Brain microvascular endothelial cell (primary cell): ENCODE results near the gene PLAGL1.

Source experiments
- DNase-seq: peaks from one replicate; pipeline ENCODE4 v3.0.0-alpha.2; 2020
- H3K27ac ChIP-seq: fragments of 250-450 bp; sonication (Bioruptor Pico); 2 replicates; pipeline ENCODE4 v1.5.1; 2020; ENCODE audit warnings: mild to moderate bottlenecking, moderate library complexity
- H3K27me3 ChIP-seq: fragments of 250-450 bp; sonication (Bioruptor Pico); replicated peaks from 2 replicates; pipeline ENCODE4 v1.5.1; 2020; ENCODE audit warnings: mild to moderate bottlenecking
- H3K36me3 ChIP-seq: fragments of 250-450 bp; sonication (Bioruptor Pico); replicated peaks from 2 replicates; pipeline ENCODE4 v1.5.1; 2020; ENCODE audit warnings: mild to moderate bottlenecking
- H3K4me3 ChIP-seq: 2 replicates; pipeline ENCODE4 v1.5.1; 2011; ENCODE audit warnings: low read depth, mild to moderate bottlenecking, control low read depth, low read length, moderate library complexity
- CTCF ChIP-seq: IDR thresholded peaks from 2 replicates; pipeline ENCODE4 v1.5.1; 2011; ENCODE audit warnings: low read depth, mild to moderate bottlenecking, moderate library complexity, low read length, control low read depth, inconsistent platforms; ENCODE audit errors: missing control alignments
- in situ Hi-C: cut with HindIII; loops from 2 replicates; pipeline ENCODE4 v1.10.0; 2017; ENCODE audit warnings: low sequenced_read_pairs, low pct_ligation_motif_present

Gene PLAGL1

GRCh38 chr6:143986463-143987065 lies 21.5 kb downstream of the PLAGL1 start:
- TF ChIP-seq CTCF = no peak
- Histone ChIP-seq H3K27me3 (no peaks in the 10 kb centered on the region), H3K36me3 (no peaks in the 10 kb centered on the region), H3K4me3 (no peak overlapping the region), H3K27ac (no peak overlapping the region)
- no peak for DNase-seq
- in situ Hi-C loops = no loop called here

DNA sequence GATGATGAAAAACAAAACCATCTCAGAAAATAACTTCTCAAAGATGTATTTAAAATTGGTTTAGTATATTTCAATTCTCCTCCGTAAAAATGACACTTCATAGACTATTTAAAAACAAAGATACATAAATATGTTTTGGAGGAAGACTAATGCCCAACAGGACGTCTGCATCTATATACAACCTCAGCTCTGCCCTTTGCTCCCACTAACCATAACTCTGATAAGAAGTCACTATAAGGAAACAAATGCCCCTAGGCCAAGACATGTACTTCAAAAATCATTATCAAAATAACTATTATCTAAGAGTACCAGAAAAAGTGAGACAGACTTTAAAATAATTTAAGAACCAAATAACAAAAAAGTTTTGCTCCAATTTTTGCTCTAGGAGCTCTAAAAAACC lies 23.4 kb downstream of the PLAGL1 start:
- in situ Hi-C loops = no loop called here
- no peaks in the 10 kb centered on the region for H3K36me3 ChIP-seq
- no peak for DNase-seq
- H3K27me3 ChIP-seq = no peaks in the 10 kb centered on the region
- H3K4me3 ChIP-seq = no peak overlapping the region
- H3K27ac ChIP-seq = no peak overlapping the region
- no peak for TF ChIP-seq CTCF

DNA sequence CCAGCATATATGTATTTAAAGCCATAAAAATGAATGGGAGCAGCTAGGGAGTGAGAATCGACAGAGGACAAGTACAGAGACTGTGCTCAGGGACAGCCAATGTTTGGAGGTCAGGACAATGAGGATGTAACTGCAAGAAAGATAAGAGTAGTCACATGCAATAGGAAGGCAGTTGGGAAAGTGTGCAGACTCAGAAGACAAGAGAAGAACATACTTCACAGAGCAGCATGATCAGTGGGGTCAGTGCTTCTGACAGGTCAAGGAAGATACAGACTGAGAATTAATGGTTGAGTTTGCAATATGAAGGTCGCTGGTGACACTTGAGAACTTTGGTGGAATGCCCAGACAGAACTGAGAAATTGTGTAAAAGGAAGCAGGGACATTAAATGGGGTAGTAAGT lies 25.1 kb downstream of the PLAGL1 start:
- H3K27ac ChIP-seq = no peak overlapping the region
- in situ Hi-C loops = no loop called here

GRCh38 chr6:143980921-143981320 lies 27.1 kb downstream of the PLAGL1 start:
- Histone ChIP-seq H3K27me3 (no peaks in the 10 kb centered on the region), H3K27ac (no peak overlapping the region), H3K4me3 (no peak overlapping the region), H3K36me3 (no peaks in the 10 kb centered on the region)
- no peak for TF ChIP-seq CTCF
- in situ Hi-C loops = no loop called here
- DNase-seq = no peak

More for the DNA sequence above, 25.1 kb downstream of the PLAGL1 start:
- no peak for DNase-seq
- no peak for TF ChIP-seq CTCF
- H3K27me3 ChIP-seq = no peaks in the 10 kb centered on the region
- no peak overlapping the region for H3K4me3 ChIP-seq
- no peaks in the 10 kb centered on the region for H3K36me3 ChIP-seq

DNA sequence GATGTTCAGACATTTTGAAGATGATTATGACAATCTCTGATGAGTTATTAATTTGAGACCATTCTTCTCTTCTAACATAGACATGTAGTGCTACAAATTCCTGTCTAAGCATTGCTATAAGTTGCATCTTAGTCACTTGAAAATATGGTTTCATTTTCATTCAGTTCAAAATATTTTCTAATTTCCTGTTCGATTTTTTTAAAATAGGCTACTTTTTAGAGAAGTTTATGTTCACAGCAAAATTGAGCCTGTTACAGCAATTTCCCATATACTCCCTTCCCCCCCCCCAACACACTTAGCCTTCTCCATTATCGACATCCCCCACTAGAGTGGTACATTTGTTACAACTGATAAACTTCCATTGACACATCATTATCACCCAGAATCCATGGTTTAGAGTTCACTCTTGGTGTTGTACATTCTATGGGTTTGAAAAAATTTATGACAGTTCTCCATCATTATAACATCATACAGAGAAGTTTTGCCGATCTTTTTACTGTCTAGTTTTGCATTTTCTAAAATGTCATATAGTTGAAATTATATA lies 31.2 kb downstream of the PLAGL1 start:
- H3K4me3 ChIP-seq = no peak overlapping the region
- no peak for DNase-seq
- H3K36me3 ChIP-seq = no peaks in the 10 kb centered on the region

More for the DNA sequence above, 31.2 kb downstream of the PLAGL1 start:
- in situ Hi-C loops = no loop called here
- Histone ChIP-seq H3K27ac (no peak overlapping the region), H3K27me3 (no peaks in the 10 kb centered on the region)
- TF ChIP-seq CTCF = no peak
